GM06990 (cell line): ENCODE data around the gene CBLIF.

ENCODE experiments used
- DNase-seq: peaks from one replicate; pipeline ENCODE4 v3.0.0-alpha.2; 2011; ENCODE audit not compliant: insufficient read length; ENCODE audit errors: extremely low read depth
- H3K27me3 ChIP-seq: replicated peaks from 2 replicates; pipeline ENCODE4 v1.6.0; 2011; ENCODE audit warnings: low read length; ENCODE audit not compliant: control insufficient read depth, insufficient read depth
- H3K36me3 ChIP-seq: 2 replicates; pipeline ENCODE4 v1.5.1; 2011; ENCODE audit warnings: low read length; ENCODE audit not compliant: control insufficient read depth, insufficient read depth
- H3K4me3 ChIP-seq: replicated peaks from 2 replicates; pipeline ENCODE4 v1.5.1; 2011; ENCODE audit warnings: low read depth, mild to moderate bottlenecking, control low read depth, low read length
- TF ChIP-seq, protein P1 (sequence below): IDR thresholded peaks from 2 replicates; pipeline ENCODE4 v1.5.1; 2011; ENCODE audit warnings: low read length, control low read depth, mild to moderate bottlenecking, inconsistent platforms; ENCODE audit not compliant: insufficient read depth, poor library complexity, severe bottlenecking

CBLIF gene

DNA sequence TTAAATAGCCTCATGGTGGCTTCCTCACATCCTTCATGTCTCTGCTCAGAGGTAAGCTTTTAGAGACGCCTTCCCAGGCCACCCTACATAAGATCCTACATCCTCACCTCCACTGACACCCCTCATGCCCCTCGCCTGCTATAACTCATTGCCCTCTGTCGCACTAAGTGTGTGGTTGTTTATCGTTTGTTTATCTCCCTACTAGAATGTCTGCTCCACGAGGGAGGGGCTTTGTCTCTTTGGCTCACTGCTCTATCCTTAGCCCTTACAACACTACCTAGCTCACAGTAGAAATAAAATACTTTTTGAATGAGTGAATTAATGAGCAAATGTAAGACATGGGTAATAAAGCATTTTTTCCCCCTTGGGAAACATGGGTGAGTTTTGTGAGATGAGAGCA is 1.3 kb upstream of the CBLIF start:
- H3K4me3 ChIP-seq, result no peak overlapping the region
- no peaks in the 10 kb centered on the region for H3K27me3 ChIP-seq
- H3K36me3 ChIP-seq, result no peaks in the 10 kb centered on the region
- DNase-seq, result no peak
- TF ChIP-seq, protein P1, sequence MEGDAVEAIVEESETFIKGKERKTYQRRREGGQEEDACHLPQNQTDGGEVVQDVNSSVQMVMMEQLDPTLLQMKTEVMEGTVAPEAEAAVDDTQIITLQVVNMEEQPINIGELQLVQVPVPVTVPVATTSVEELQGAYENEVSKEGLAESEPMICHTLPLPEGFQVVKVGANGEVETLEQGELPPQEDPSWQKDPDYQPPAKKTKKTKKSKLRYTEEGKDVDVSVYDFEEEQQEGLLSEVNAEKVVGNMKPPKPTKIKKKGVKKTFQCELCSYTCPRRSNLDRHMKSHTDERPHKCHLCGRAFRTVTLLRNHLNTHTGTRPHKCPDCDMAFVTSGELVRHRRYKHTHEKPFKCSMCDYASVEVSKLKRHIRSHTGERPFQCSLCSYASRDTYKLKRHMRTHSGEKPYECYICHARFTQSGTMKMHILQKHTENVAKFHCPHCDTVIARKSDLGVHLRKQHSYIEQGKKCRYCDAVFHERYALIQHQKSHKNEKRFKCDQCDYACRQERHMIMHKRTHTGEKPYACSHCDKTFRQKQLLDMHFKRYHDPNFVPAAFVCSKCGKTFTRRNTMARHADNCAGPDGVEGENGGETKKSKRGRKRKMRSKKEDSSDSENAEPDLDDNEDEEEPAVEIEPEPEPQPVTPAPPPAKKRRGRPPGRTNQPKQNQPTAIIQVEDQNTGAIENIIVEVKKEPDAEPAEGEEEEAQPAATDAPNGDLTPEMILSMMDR, result no peak

DNA sequence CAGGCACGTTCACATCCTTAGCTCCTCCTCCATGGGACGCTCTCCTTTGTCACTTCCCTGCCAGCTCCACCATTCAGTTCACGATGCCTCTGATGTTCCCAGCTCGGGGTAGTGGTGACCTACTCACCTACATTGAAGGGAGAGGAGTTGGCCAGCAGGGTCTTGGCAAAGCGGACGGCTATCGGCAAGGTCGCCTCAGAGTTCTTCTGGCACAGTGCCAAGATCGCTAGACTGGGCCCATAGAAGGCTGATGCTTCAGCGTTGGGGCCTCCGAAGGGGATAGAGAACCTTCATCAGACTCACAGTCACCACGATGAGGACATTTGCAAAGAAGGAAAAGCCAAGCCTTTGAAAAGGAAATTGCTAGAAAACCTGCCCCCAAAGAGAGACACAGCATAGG is 3.0 kb downstream of the CBLIF start:
- no peaks in the 10 kb centered on the region for H3K36me3 ChIP-seq
- no peak for DNase-seq
- no peak overlapping the region for H3K4me3 ChIP-seq
- H3K27me3 ChIP-seq, result no peaks in the 10 kb centered on the region
- TF ChIP-seq, protein P1, result no peak

DNA sequence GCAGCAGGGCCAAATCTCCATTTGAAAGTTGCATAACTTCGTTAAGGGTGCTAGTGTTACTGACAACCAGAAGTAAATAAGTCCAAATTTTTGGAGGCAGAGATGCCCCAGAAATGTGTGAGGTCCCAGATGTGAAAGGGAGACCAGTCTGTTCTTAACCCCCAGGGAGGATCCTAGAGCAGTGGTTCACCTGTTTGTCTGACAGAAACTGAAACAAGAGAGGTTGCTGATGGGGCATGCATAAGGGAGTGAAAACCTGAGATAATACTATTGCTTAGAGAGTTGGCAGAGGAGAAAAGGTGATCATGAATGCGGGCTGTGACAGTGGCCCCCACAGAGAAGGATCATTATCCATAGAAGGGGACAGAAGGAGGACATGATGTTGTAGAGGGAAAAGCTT is 3.8 kb downstream of the CBLIF start:
- no peak overlapping the region for H3K4me3 ChIP-seq
- DNase-seq, result no peak
- no peaks in the 10 kb centered on the region for H3K27me3 ChIP-seq
- TF ChIP-seq, protein P1, result no peak
- H3K36me3 ChIP-seq, result no peaks in the 10 kb centered on the region

DNA sequence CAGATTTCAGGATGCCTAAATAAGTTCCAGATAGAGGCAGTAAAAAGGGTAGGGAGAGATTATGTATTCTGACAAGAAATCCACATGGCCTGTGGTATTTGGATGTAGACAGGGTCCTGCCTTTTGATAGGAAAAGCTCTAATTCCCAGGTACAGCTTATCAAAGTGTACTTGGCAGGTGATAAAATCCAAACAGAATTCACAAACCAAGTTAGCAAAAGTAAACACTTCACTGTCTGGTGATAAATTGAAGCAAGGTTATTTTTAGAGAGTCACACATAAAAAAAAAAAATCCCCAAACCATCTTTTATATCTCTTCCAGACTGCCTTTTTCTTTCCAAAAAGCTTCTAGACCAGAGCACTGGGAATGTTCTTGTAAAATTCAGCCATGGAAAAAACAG is 5.7 kb downstream of the CBLIF start:
- Histone ChIP-seq H3K27me3 (no peaks in the 10 kb centered on the region), H3K36me3 (no peaks in the 10 kb centered on the region), H3K4me3 (no peak overlapping the region)
- TF ChIP-seq, protein P1, result no peak
- DNase-seq, result no peak

DNA sequence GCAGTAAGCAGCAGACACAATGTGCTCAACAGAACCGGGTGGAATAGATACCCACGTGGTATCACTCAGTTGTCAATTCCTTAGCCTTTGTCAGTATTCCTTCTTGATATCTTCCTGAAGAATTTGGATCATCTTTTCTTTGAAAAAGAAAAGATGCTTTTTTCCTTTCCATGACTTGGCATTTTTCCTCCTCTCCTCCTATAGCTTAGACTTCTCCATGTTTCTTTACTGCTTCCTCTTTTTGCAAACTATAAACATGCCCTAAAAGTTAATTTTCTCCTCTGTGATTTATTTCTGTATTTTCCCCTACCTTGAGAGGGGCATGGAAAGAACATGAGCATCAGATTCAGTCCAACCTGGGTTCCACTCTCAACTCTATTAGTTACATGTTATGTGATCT is 11.7 kb downstream of the CBLIF start:
- Histone ChIP-seq H3K27me3 (no peaks in the 10 kb centered on the region), H3K4me3 (no peak overlapping the region), H3K36me3 (no peaks in the 10 kb centered on the region)
- TF ChIP-seq, protein P1, result no peak
- no peak for DNase-seq

GRCh38 chr11:59829358-59829757 is 15.9 kb downstream of the CBLIF start:
- DNase-seq, result no peak
- H3K36me3 ChIP-seq, result no peaks in the 10 kb centered on the region
- H3K27me3 ChIP-seq, result no peaks in the 10 kb centered on the region
- H3K4me3 ChIP-seq, result no peak overlapping the region
- TF ChIP-seq, protein P1, result no peak
